Measurements from ENCODE around the gene ATP6V1B1.

ATP6V1B1 gene

GRCh38 chr2:70927641-70928040, 8.1 kb upstream of the ATP6V1B1 start:
- Histone ChIP-seq H3K9me3 (ENCODE audit: control extremely low read depth in 1 of 5, control insufficient read depth in 4 of 5, insufficient read depth in 2 of 5, low read depth in 1 of 5, low read length in 4 of 5) (no peaks in the 10 kb centered on the region), H3K27ac (ENCODE audit: insufficient read depth in 1 of 2, low read depth in 1 of 2, low read length in 2 of 2, poor library complexity in 1 of 2, severe bottlenecking in 2 of 2) (no peak overlapping the region), H3K4me1 (ENCODE audit: control extremely low read depth in 1 of 4, control insufficient read depth in 4 of 4, insufficient read depth in 4 of 4, low read length in 3 of 4) (peaks cover 0 to 2% (median 0%) of the 10 kb centered on the region in 4 experiments), H3K4me3 (ENCODE audit: control insufficient read depth in 1 of 7, extremely low read depth in 1 of 7, insufficient read depth in 4 of 7, low read depth in 2 of 7, low read length in 6 of 7) (no peak overlapping the region), H3K27me3 (replicated peaks in 2 of 5; ENCODE audit: control insufficient read depth in 4 of 5, insufficient read depth in 5 of 5, low read length in 4 of 5) (peaks cover 0 to 18% (median 3%) of the 10 kb centered on the region in 5 experiments), H3K36me3 (ENCODE audit: control insufficient read depth in 4 of 4, insufficient read depth in 4 of 4, low read length in 3 of 4) (no peaks in the 10 kb centered on the region)
- no peak for DNase-seq
- 95% methylated on average over 8 of the region's 9 CpGs for WGBS (ENCODE audit: insufficient coverage)
- ChIA-PET POLR2A (no interaction called here), CTCF (interaction anchor here (0.9 to 1.5 kb wide), 3 partner anchors 8 to 17 kb away, joined by 3 to 6 read pairs (median 3); no protein-coding TSS in a partner anchor)

- Histone ChIP-seq H3K27ac (ENCODE audit: insufficient read depth in 1 of 2, low read depth in 1 of 2, low read length in 2 of 2, poor library complexity in 1 of 2, severe bottlenecking in 2 of 2) (no peak overlapping the region), H3K27me3 (replicated peaks in 2 of 5; ENCODE audit: control insufficient read depth in 4 of 5, insufficient read depth in 5 of 5, low read length in 4 of 5) (peaks cover 0 to 18% (median 6%) of the 10 kb centered on the region in 5 experiments), H3K4me3 (ENCODE audit: control insufficient read depth in 1 of 7, extremely low read depth in 1 of 7, insufficient read depth in 4 of 7, low read depth in 2 of 7, low read length in 6 of 7) (no peak overlapping the region), H3K36me3 (ENCODE audit: control insufficient read depth in 4 of 4, insufficient read depth in 4 of 4, low read length in 3 of 4) (no peaks in the 10 kb centered on the region), H3K4me1 (ENCODE audit: control extremely low read depth in 1 of 4, control insufficient read depth in 4 of 4, insufficient read depth in 4 of 4, low read length in 3 of 4) (peaks cover 0 to 2% (median 0%) of the 10 kb centered on the region in 4 experiments), H3K9me3 (ENCODE audit: control extremely low read depth in 1 of 5, control insufficient read depth in 4 of 5, insufficient read depth in 2 of 5, low read depth in 1 of 5, low read length in 4 of 5) (no peaks in the 10 kb centered on the region)
- CTCF ChIA-PET, result interaction anchor here (1.5 kb wide), 1 partner anchor 9 kb away, joined by 6 read pairs; no protein-coding TSS in a partner anchor
- 100% methylated on average over 4 of the region's 5 CpGs for WGBS (ENCODE audit: insufficient coverage)
- DNase-seq, result no peak
- POLR2A ChIA-PET, result no interaction called here
Observed at GRCh38 chr2:70928366-70928765, 7.3 kb upstream of the ATP6V1B1 start.

GRCh38 chr2:70930371-70931329, 5.0 kb upstream of the ATP6V1B1 start:
- no peaks in the 10 kb centered on the region for H3K9me3 ChIP-seq (ENCODE audit: control extremely low read depth in 1 of 5, control insufficient read depth in 4 of 5, insufficient read depth in 2 of 5, low read depth in 1 of 5, low read length in 4 of 5)
- WGBS (ENCODE audit: insufficient coverage), result 100% methylated on average over 2 of the region's 4 CpGs
- no peak overlapping the region for H3K27ac ChIP-seq (ENCODE audit: insufficient read depth in 1 of 2, low read depth in 1 of 2, low read length in 2 of 2, poor library complexity in 1 of 2, severe bottlenecking in 2 of 2)
- H3K36me3 ChIP-seq (ENCODE audit: control insufficient read depth in 4 of 4, insufficient read depth in 4 of 4, low read length in 3 of 4), result no peaks in the 10 kb centered on the region
- POLR2A ChIA-PET, result no interaction called here
- CTCF ChIA-PET, result interaction anchor here (1.2 to 1.4 kb wide), 4 partner anchors 11 to 59 kb away, joined by 3 to 5 read pairs (median 4); no protein-coding TSS in a partner anchor
- H3K4me3 ChIP-seq (ENCODE audit: control insufficient read depth in 1 of 7, extremely low read depth in 1 of 7, insufficient read depth in 4 of 7, low read depth in 2 of 7, low read length in 6 of 7), result no peak overlapping the region
- H3K4me1 ChIP-seq (ENCODE audit: control extremely low read depth in 1 of 4, control insufficient read depth in 4 of 4, insufficient read depth in 4 of 4, low read length in 3 of 4), result peaks cover 0 to 2% (median 0%) of the 10 kb centered on the region in 4 experiments
- H3K27me3 ChIP-seq (replicated peaks in 2 of 5; ENCODE audit: control insufficient read depth in 4 of 5, insufficient read depth in 5 of 5, low read length in 4 of 5), result peaks cover 0 to 14% (median 6%) of the 10 kb centered on the region in 5 experiments
- DNase-seq, result no peak

GRCh38 chr2:70931376-70932000, 4.2 kb upstream of the ATP6V1B1 start:
- Histone ChIP-seq H3K27ac (ENCODE audit: insufficient read depth in 1 of 2, low read depth in 1 of 2, low read length in 2 of 2, poor library complexity in 1 of 2, severe bottlenecking in 2 of 2) (no peak overlapping the region), H3K36me3 (ENCODE audit: control insufficient read depth in 4 of 4, insufficient read depth in 4 of 4, low read length in 3 of 4) (no peaks in the 10 kb centered on the region), H3K27me3 (replicated peaks in 2 of 5; ENCODE audit: control insufficient read depth in 4 of 5, insufficient read depth in 5 of 5, low read length in 4 of 5) (peaks cover 0 to 13% (median 7%) of the 10 kb centered on the region in 5 experiments), H3K9me3 (ENCODE audit: control extremely low read depth in 1 of 5, control insufficient read depth in 4 of 5, insufficient read depth in 2 of 5, low read depth in 1 of 5, low read length in 4 of 5) (no peaks in the 10 kb centered on the region), H3K4me1 (ENCODE audit: control extremely low read depth in 1 of 4, control insufficient read depth in 4 of 4, insufficient read depth in 4 of 4, low read length in 3 of 4) (peaks cover 0 to 2% (median 0%) of the 10 kb centered on the region in 4 experiments), H3K4me3 (ENCODE audit: control insufficient read depth in 1 of 7, extremely low read depth in 1 of 7, insufficient read depth in 4 of 7, low read depth in 2 of 7, low read length in 6 of 7) (no peak overlapping the region)
- POLR2A ChIA-PET, result no interaction called here
- WGBS (ENCODE audit: insufficient coverage), result 93% methylated on average over 6 of the region's 9 CpGs
- CTCF ChIA-PET, result interaction anchor here (1.3 to 1.4 kb wide), 3 partner anchors 12 to 17 kb away, joined by 3 to 5 read pairs (median 4); no protein-coding TSS in a partner anchor
- DNase-seq, result no peak

- Histone ChIP-seq H3K36me3 (ENCODE audit: control insufficient read depth in 4 of 4, insufficient read depth in 4 of 4, low read length in 3 of 4) (no peaks in the 10 kb centered on the region), H3K4me1 (ENCODE audit: control extremely low read depth in 1 of 4, control insufficient read depth in 4 of 4, insufficient read depth in 4 of 4, low read length in 3 of 4) (peaks cover 0 to 2% (median 0%) of the 10 kb centered on the region in 4 experiments), H3K9me3 (ENCODE audit: control extremely low read depth in 1 of 5, control insufficient read depth in 4 of 5, insufficient read depth in 2 of 5, low read depth in 1 of 5, low read length in 4 of 5) (no peaks in the 10 kb centered on the region), H3K27me3 (replicated peaks in 2 of 5; ENCODE audit: control insufficient read depth in 4 of 5, insufficient read depth in 5 of 5, low read length in 4 of 5) (peaks cover 0 to 14% (median 4%) of the 10 kb centered on the region in 5 experiments), H3K27ac (ENCODE audit: insufficient read depth in 1 of 2, low read depth in 1 of 2, low read length in 2 of 2, poor library complexity in 1 of 2, severe bottlenecking in 2 of 2) (no peak overlapping the region), H3K4me3 (ENCODE audit: control insufficient read depth in 1 of 7, extremely low read depth in 1 of 7, insufficient read depth in 4 of 7, low read depth in 2 of 7, low read length in 6 of 7) (no peak overlapping the region)
- ChIA-PET CTCF (interaction anchor here (0.7 to 2.6 kb wide), 3 partner anchors 8 to 62 kb away, joined by 3 to 11 read pairs (median 9); no protein-coding TSS in a partner anchor), POLR2A (no interaction called here)
- 95% methylated on average over 15 of the region's 21 CpGs for WGBS (ENCODE audit: insufficient coverage)
- no peak for DNase-seq
Observed at GRCh38 chr2:70932631-70933230, 3.0 kb upstream of the ATP6V1B1 start.

GRCh38 chr2:70934981-70935380, 719 bp upstream of the ATP6V1B1 start:
- Histone ChIP-seq H3K4me3 (ENCODE audit: control insufficient read depth in 1 of 7, extremely low read depth in 1 of 7, insufficient read depth in 4 of 7, low read depth in 2 of 7, low read length in 6 of 7) (no peak overlapping the region), H3K27me3 (replicated peaks in 2 of 5; ENCODE audit: control insufficient read depth in 4 of 5, insufficient read depth in 5 of 5, low read length in 4 of 5) (peaks cover 0 to 29% (median 14%) of the 10 kb centered on the region in 5 experiments), H3K9me3 (ENCODE audit: control extremely low read depth in 1 of 5, control insufficient read depth in 4 of 5, insufficient read depth in 2 of 5, low read depth in 1 of 5, low read length in 4 of 5) (no peaks in the 10 kb centered on the region), H3K4me1 (ENCODE audit: control extremely low read depth in 1 of 4, control insufficient read depth in 4 of 4, insufficient read depth in 4 of 4, low read length in 3 of 4) (peaks cover 0 to 2% (median 0%) of the 10 kb centered on the region in 4 experiments), H3K27ac (ENCODE audit: insufficient read depth in 1 of 2, low read depth in 1 of 2, low read length in 2 of 2, poor library complexity in 1 of 2, severe bottlenecking in 2 of 2) (no peak overlapping the region), H3K36me3 (ENCODE audit: control insufficient read depth in 4 of 4, insufficient read depth in 4 of 4, low read length in 3 of 4) (no peaks in the 10 kb centered on the region)
- POLR2A ChIA-PET, result no interaction called here
- no peak for DNase-seq
- WGBS (ENCODE audit: insufficient coverage), result 100% methylated on average over 1 of the region's 1 CpG
- CTCF ChIA-PET, result interaction anchor here (1.1 to 5.9 kb wide), 5 partner anchors 11 to 64 kb away, joined by 3 to 36 read pairs (median 9); no protein-coding TSS in a partner anchor
